Measurements from ENCODE around the gene PMM2.
"Not testable (repeated sequence)": the region's sequence is repeated elsewhere in the genome, so short reads cannot be mapped to it uniquely, and the experiment has no call there.

The PMM2 gene

GRCh38 chr16:8819411-8820034 is 21.9 kb downstream of the PMM2 start:
- DNase-seq, result no peak

GRCh38 chr16:8822403-8822802 is 24.8 kb downstream of the PMM2 start:
- DNase-seq, result no peak

GRCh38 chr16:8826278-8826879 is 28.7 kb downstream of the PMM2 start:
- no peak for DNase-seq

GRCh38 chr16:8828541-8829165 is 31.0 kb downstream of the PMM2 start:
- no peak for DNase-seq

- DNase-seq, result no peak
Measured at GRCh38 chr16:8831450-8831849, 33.8 kb downstream of the PMM2 start.

GRCh38 chr16:8831871-8832716 is 34.5 kb downstream of the PMM2 start:
- DNase-seq, result no peak

- DNase-seq, result no peak
Measured at GRCh38 chr16:8832717-8833105, 35.1 kb downstream of the PMM2 start.

GRCh38 chr16:8836797-8837196 is 39.2 kb downstream of the PMM2 start:
- DNase-seq, result not testable (repeated sequence)

GRCh38 chr16:8837594-8837993 is 40.0 kb downstream of the PMM2 start:
- not testable (repeated sequence) for DNase-seq

- DNase-seq, result not testable (repeated sequence)
Measured at GRCh38 chr16:8842016-8842415, 44.4 kb downstream of the PMM2 start.

GRCh38 chr16:8843296-8843695 is 45.7 kb downstream of the PMM2 start:
- not testable (repeated sequence) for DNase-seq

- no peak for DNase-seq
Measured at GRCh38 chr16:8845699-8846298, 48.2 kb downstream of the PMM2 start.

- no peak for DNase-seq
Measured at GRCh38 chr16:8846401-8846932, 48.8 kb downstream of the PMM2 start.

- DNase-seq, result no peak
Measured at GRCh38 chr16:8847145-8847544, 49.5 kb downstream of the PMM2 start.

GRCh38 chr16:8847623-8848022 is 50.0 kb downstream of the PMM2 start:
- DNase-seq, result no peak

- DNase-seq, result no peak
Measured at GRCh38 chr16:8848231-8848938, 50.7 kb downstream of the PMM2 start.

GRCh38 chr16:8848939-8849391 is 51.3 kb downstream of the PMM2 start:
- DNase-seq, result no peak

- DNase-seq, result no peak
Measured at GRCh38 chr16:8849411-8850011, 51.9 kb downstream of the PMM2 start.

- no peak for DNase-seq
Measured at GRCh38 chr16:8850279-8850885, 52.7 kb downstream of the PMM2 start.

- no peak for DNase-seq
Measured at GRCh38 chr16:8851761-8852403, 54.2 kb downstream of the PMM2 start.

- DNase-seq, result no peak
Measured at GRCh38 chr16:8852534-8852933, 54.9 kb downstream of the PMM2 start.

Data from activated CD4-positive, alpha-beta T cell treated with anti-CD3 and anti-CD28 coated beads, Interleukin-2, amount 50 U/mL, for 4 hours (primary cell).